H1 (cell line): ENCODE data around the gene EIF2B1. TPM values are rescaled to one million over a fixed set of nuclear protein-coding genes. Genes with fewer than 3 reads are reported as not detected.

Experiments
- CTCF ChIA-PET: fragments of 300-600 bp; sonication (Branson Sonifier 250); formaldehyde crosslinking; loops from one replicate; lab custom pipeline; 2021; ENCODE audit not compliant: partially characterized antibody; lab: Charles Lee
- POLR2A ChIA-PET: fragments of 300-600 bp; sonication (Branson Sonifier 250); formaldehyde crosslinking; loops from one replicate; lab custom pipeline; 2021; ENCODE audit warnings: inconsistent platforms; ENCODE audit not compliant: partially characterized antibody; lab: Charles Lee
- DNase-seq, 2 experiments: peaks; one replicate each; pipeline versions ENCODE4 v3.0.0 to v3.0.0-alpha.2; 2010 to 2022; ENCODE audit warnings: low spot score in 2 of 2, low read depth in 1 of 2, mixed read lengths in 1 of 2
- FAIRE-seq: peaks from 2 replicates; lab custom pipeline; 2011; peaks lifted over from hg19 to GRCh38; lab: Jason Lieb, UNC
- H2AFZ ChIP-seq: 2 replicates; pipeline ENCODE4 v1.8.1; 2012; ENCODE audit warnings: low read length, inconsistent platforms
- H2AK5ac ChIP-seq: 2 replicates; pipeline ENCODE4 v1.6.1; 2013; ENCODE audit warnings: low read depth, low read length
- H2BK120ac ChIP-seq: replicated peaks from 2 replicates; pipeline ENCODE3; 2013; ENCODE audit warnings: low read depth, low read length, inconsistent platforms
- H2BK12ac ChIP-seq: 2 replicates; pipeline ENCODE4 v1.6.1; 2013; ENCODE audit warnings: low read depth, low read length
- H2BK15ac ChIP-seq: 2 replicates; pipeline ENCODE4 v1.6.1; 2013; ENCODE audit warnings: low read length
- H2BK20ac ChIP-seq: 2 replicates; pipeline ENCODE4 v1.6.1; 2013; ENCODE audit warnings: low read length
- H2BK5ac ChIP-seq: 2 replicates; pipeline ENCODE4 v1.6.1; 2013; ENCODE audit warnings: low read depth, low read length
- H3K14ac ChIP-seq: 2 replicates; pipeline ENCODE4 v1.6.1; 2013; ENCODE audit warnings: inconsistent platforms; ENCODE audit not compliant: insufficient read length
- H3K18ac ChIP-seq: 2 replicates; pipeline ENCODE4 v1.6.1; 2013; ENCODE audit warnings: low read length; ENCODE audit errors: extremely low read depth
- H3K23ac ChIP-seq: 2 replicates; pipeline ENCODE4 v1.6.1; 2013; ENCODE audit warnings: inconsistent platforms; ENCODE audit not compliant: insufficient read length
- H3K23me2 ChIP-seq: 2 replicates; pipeline ENCODE4 v1.6.1; 2013; ENCODE audit warnings: low read depth, low read length
- H3K27ac ChIP-seq: 2 replicates; pipeline ENCODE4 v1.6.1; 2011; ENCODE audit warnings: low read depth, low read length, inconsistent platforms
- H3K27me3 ChIP-seq, 4 experiments: replicated peaks in 1 of 4; 1 replicate in 1 of 4; 2 replicates in 3 of 4; pipeline versions ENCODE4 v1.6.1 to v1.8.1; 2011 to 2013; ENCODE audit warnings: low read length in 3 of 4, mild to moderate bottlenecking in 3 of 4, inconsistent platforms in 2 of 4, mixed read lengths in 2 of 4, moderate library complexity in 1 of 4; ENCODE audit not compliant: control insufficient read depth in 3 of 4, insufficient read depth in 3 of 4; ENCODE audit errors: extremely low read depth in 1 of 4
- H3K36me3 ChIP-seq, 4 experiments: 2 replicates each; pipeline versions ENCODE4 v1.6.1 to v1.8.1; 2011 to 2013; ENCODE audit warnings: mild to moderate bottlenecking in 4 of 4, low read length in 3 of 4, moderate library complexity in 2 of 4, control low read depth in 1 of 4, inconsistent platforms in 1 of 4; ENCODE audit not compliant: insufficient read depth in 4 of 4, control insufficient read depth in 2 of 4
- H3K4ac ChIP-seq: replicated peaks from 2 replicates; pipeline ENCODE3; 2013; ENCODE audit warnings: low read length, low read depth, mixed read lengths, inconsistent platforms; ENCODE audit not compliant: insufficient read length
- H3K4me1 ChIP-seq, 4 experiments: replicated peaks in 1 of 4; 1 replicate in 1 of 4; 2 replicates in 3 of 4; pipeline versions ENCODE4 v1.6.1 to v1.8.1; 2011 to 2013; ENCODE audit warnings: low read length in 3 of 4, inconsistent platforms in 2 of 4, mixed read lengths in 1 of 4; ENCODE audit not compliant: insufficient read depth in 4 of 4, control insufficient read depth in 3 of 4
- H3K4me2 ChIP-seq, 2 experiments: 2 replicates each; pipeline versions ENCODE4 v1.6.1 to v1.8.1; 2011 to 2013; ENCODE audit warnings: low read depth in 2 of 2, low read length in 2 of 2, control low read depth in 1 of 2, inconsistent platforms in 1 of 2, mild to moderate bottlenecking in 1 of 2; ENCODE audit not compliant: insufficient read depth in 1 of 2
- H3K4me3 ChIP-seq, 4 experiments: fragments of 200-600, 300-600 bp in 1 of 4; sonication (generic), shearing (Covaris generic), sonication (Bioruptor Twin) in 1 of 4; 2 replicates each; pipeline versions ENCODE4 v1.5.1 to v1.8.1; 2011 to 2016; ENCODE audit warnings: low read length in 4 of 4, low read depth in 3 of 4, control low read depth in 2 of 4, inconsistent platforms in 2 of 4, mild to moderate bottlenecking in 2 of 4, mixed read lengths in 1 of 4, moderate library complexity in 1 of 4; ENCODE audit not compliant: insufficient read depth in 2 of 4; ENCODE audit errors: extremely low read depth in 1 of 4
- H3K56ac ChIP-seq: replicated peaks from 2 replicates; pipeline ENCODE3; 2013; ENCODE audit warnings: low read depth, mild to moderate bottlenecking, mixed read lengths, low read length, inconsistent platforms; ENCODE audit not compliant: insufficient read length
- H3K79me1 ChIP-seq: 2 replicates; pipeline ENCODE4 v1.6.1; 2013; ENCODE audit warnings: low read depth, low read length, control low read depth
- H3K79me2 ChIP-seq, 2 experiments: 2 replicates each; pipeline versions ENCODE4 v1.6.1 to v1.8.1; 2012 to 2013; ENCODE audit warnings: low read length in 2 of 2, mild to moderate bottlenecking in 2 of 2, inconsistent platforms in 1 of 2; ENCODE audit not compliant: insufficient read depth in 2 of 2, control insufficient read depth in 1 of 2
- H3K9ac ChIP-seq, 4 experiments: replicated peaks in 1 of 4; 1 replicate in 1 of 4; 2 replicates in 3 of 4; pipeline versions ENCODE4 v1.6.1 to v1.8.1; 2011 to 2013; ENCODE audit warnings: low read depth in 3 of 4, low read length in 3 of 4, control low read depth in 2 of 4, mild to moderate bottlenecking in 2 of 4, moderate library complexity in 2 of 4, inconsistent platforms in 1 of 4; ENCODE audit errors: extremely low read depth in 1 of 4
- H3K9me3 ChIP-seq, 2 experiments: 2 replicates each; pipeline versions ENCODE4 v1.6.1 to v1.8.1; 2012 to 2013; ENCODE audit warnings: mild to moderate bottlenecking in 2 of 2, moderate library complexity in 2 of 2, control low read depth in 1 of 2, inconsistent platforms in 1 of 2, low read depth in 1 of 2, low read length in 1 of 2, mixed read lengths in 1 of 2; ENCODE audit not compliant: insufficient read depth in 2 of 2
- H4K20me1 ChIP-seq, 2 experiments: replicated peaks in 1 of 2; 2 replicates each; pipeline versions ENCODE3 to v1.8.1; 2011 to 2013; ENCODE audit warnings: inconsistent platforms in 2 of 2, low read length in 2 of 2, mild to moderate bottlenecking in 1 of 2; ENCODE audit not compliant: insufficient read depth in 2 of 2, control insufficient read depth in 1 of 2
- H4K5ac ChIP-seq: 2 replicates; pipeline ENCODE4 v1.6.1; 2013; ENCODE audit warnings: low read length, low read depth, mixed read lengths, inconsistent platforms; ENCODE audit not compliant: insufficient read length
- H4K8ac ChIP-seq: 2 replicates; pipeline ENCODE4 v1.8.0; 2013; ENCODE audit warnings: mild to moderate bottlenecking, moderate library complexity, low read length, inconsistent platforms; ENCODE audit not compliant: insufficient read depth; ENCODE audit errors: extremely low read depth
- H4K91ac ChIP-seq: replicated peaks from 2 replicates; pipeline ENCODE3; 2013; ENCODE audit warnings: low read length, mixed read lengths, inconsistent platforms; ENCODE audit not compliant: insufficient read length
- BCL11A ChIP-seq, 2 experiments: IDR thresholded peaks; one replicate each; pipeline ENCODE4 v1.6.1; 2011; ENCODE audit warnings: low read depth in 2 of 2, low read length in 2 of 2, mild to moderate bottlenecking in 2 of 2
- CEBPB ChIP-seq: IDR thresholded peaks from 2 replicates; pipeline ENCODE4 v1.6.1; 2012; ENCODE audit warnings: low read depth, low read length
- HDAC2 ChIP-seq, 2 experiments: fragments of 300-600 bp in 1 of 2; sonication (generic) in 1 of 2; IDR thresholded peaks; 2 replicates each; pipeline ENCODE4 v1.6.1; 2011 to 2012; ENCODE audit warnings: low read depth in 2 of 2, low read length in 2 of 2, mild to moderate bottlenecking in 2 of 2, moderate library complexity in 2 of 2, borderline replicate concordance in 1 of 2, inconsistent platforms in 1 of 2
- HDAC6 ChIP-seq: IDR thresholded peaks from one replicate; pipeline ENCODE4 v1.7.1; 2012; ENCODE audit warnings: low read depth, mild to moderate bottlenecking, inconsistent platforms, low read length, moderate library complexity
- POLR2AphosphoS5 ChIP-seq: IDR thresholded peaks from 2 replicates; pipeline ENCODE4 v1.6.1; 2011; ENCODE audit warnings: low read depth, low read length
- SIN3A ChIP-seq, 2 experiments: IDR thresholded peaks in 1 of 2; conservative IDR thresholded peaks in 1 of 2; 2 replicates each; pipeline ENCODE4 v1.6.1; 2011 to 2012; ENCODE audit warnings: low read length in 2 of 2, improper control_type of control experiment in 1 of 2, low read depth in 1 of 2, mild to moderate bottlenecking in 1 of 2
- SP4 ChIP-seq: IDR thresholded peaks from 2 replicates; pipeline ENCODE4 v1.6.1; 2012; ENCODE audit warnings: low read length, inconsistent platforms
- TBP ChIP-seq: IDR thresholded peaks from 2 replicates; pipeline ENCODE4 v1.6.1; 2011; ENCODE audit warnings: low read depth, low read length, improper control_type of control experiment
- TEAD4 ChIP-seq: IDR thresholded peaks from 2 replicates; pipeline ENCODE4 v1.6.1; 2012; ENCODE audit warnings: low read depth, low read length, inconsistent platforms, mixed read lengths
- WGBS, 2 experiments: shearing (Covaris generic) in 1 of 2; methylation state at CpG; one replicate each; pipeline versions ENCODE4 v1.1.6 to v1.1.7; 2013 to 2015; ENCODE audit warnings: low lambda C conversion rate in 2 of 2, mixed read lengths in 2 of 2, inconsistent platforms in 1 of 2, low coverage in 1 of 2, missing lambda C conversion rate in 1 of 2; ENCODE audit not compliant: insufficient replicate concordance in 2 of 2, insufficient coverage in 1 of 2, insufficient read length in 1 of 2; ENCODE audit errors: extremely low coverage in 1 of 2, missing lambda C conversion rate in 1 of 2; 5-methylcytosine and 5-hydroxymethylcytosine counted together
- polyA plus RNA-seq, 7 experiments: library from polyadenylated mRNA; depleted of rRNA in 3 of 7; stranded (reverse) in 5 of 7; unstranded in 2 of 7; fragments of >200 nt in 5 of 7; fragments of 200-250 nt in 2 of 7; gene quantifications; 1 replicate in 5 of 7; 2 replicates in 1 of 7; 4 replicates in 1 of 7; pipeline versions ENCODE4 v1.2.1 to v1.2.3, GENCODE V29; 2011 to 2013; ENCODE audit warnings: missing spikeins in 2 of 7, mixed read lengths in 2 of 7
- total RNA-seq: library from RNA; stranded (reverse); fragmentation: NEBNext Ultra II Directional; extraction: Animal tissue kit (Norgen Biotek cat#: 25700); gene quantifications from 2 replicates; pipeline ENCODE4 v1.2.1, GENCODE V29; 2021
- TF ChIP-seq, protein P1 (sequence below): IDR thresholded peaks from 2 replicates; pipeline ENCODE4 v1.6.1; 2012; ENCODE audit warnings: inconsistent platforms
- TF ChIP-seq, protein P2 (sequence below), 3 experiments: IDR thresholded peaks; 1 replicate in 2 of 3; 2 replicates in 1 of 3; pipeline versions ENCODE4 v1.5.1 to v1.6.1; 2011; ENCODE audit warnings: low read length in 3 of 3, mild to moderate bottlenecking in 3 of 3, inconsistent platforms in 2 of 3, low read depth in 1 of 3, moderate library complexity in 1 of 3; ENCODE audit not compliant: insufficient read depth in 1 of 3; ENCODE audit errors: control extremely low read depth in 1 of 3

EIF2B1 gene
- total and polyA plus RNA-seq, 2 of the 8 experiments (the other 6 are each of a cell fraction or from before 2014, with no cell fraction given), result 24.9 to 49.9 TPM

DNA sequence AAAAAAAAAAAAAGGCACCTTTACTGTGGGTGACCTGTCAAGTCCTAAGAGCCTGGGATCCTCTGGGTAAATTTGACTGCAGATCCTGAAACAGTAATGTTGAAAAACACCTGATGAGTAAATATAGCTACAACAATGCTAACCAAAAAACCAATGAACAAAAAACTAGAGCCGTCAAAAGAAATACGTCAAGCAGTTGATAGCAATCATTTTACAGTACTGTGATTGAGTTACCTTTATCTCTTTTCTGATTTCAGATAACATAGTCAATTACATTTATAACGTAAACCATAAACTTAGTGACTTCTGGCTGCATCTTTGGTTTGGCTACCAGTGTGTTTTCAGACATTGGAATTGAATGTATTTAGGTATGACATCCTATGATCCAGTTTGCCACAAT, 55.2 kb downstream of the EIF2B1 start:
- no peak overlapping the region for H3K23ac ChIP-seq
- H2AFZ ChIP-seq, result no peak overlapping the region
- no peak overlapping the region for H2BK5ac ChIP-seq
- peaks cover 0 to 8% of the 10 kb centered on the region in 2 experiments; a peak in 1 of 4 replicates for H3K79me2 ChIP-seq
- H3K79me1 ChIP-seq, result no peaks in the 10 kb centered on the region; the same call in none of the 2 replicates
- no peak overlapping the region for H3K27ac ChIP-seq
- H2BK20ac ChIP-seq, result no peak overlapping the region
- no peak overlapping the region for H2BK120ac ChIP-seq
- H3K4ac ChIP-seq, result no peak overlapping the region
- WGBS, 2 experiments, result 90% methylated on average over 3 of the region's 3 CpGs; no CpG with 5 or more reads in 1 of the 2 experiments
- H2BK12ac ChIP-seq, result no peak overlapping the region
- no peak overlapping the region for H3K4me2 ChIP-seq
- no peak overlapping the region for H4K8ac ChIP-seq
- no peak overlapping the region for H2AK5ac ChIP-seq
- H4K20me1 ChIP-seq, result no peaks in the 10 kb centered on the region
- no peaks in the 10 kb centered on the region for H3K27me3 ChIP-seq
- H3K4me1 ChIP-seq, result peaks cover 0 to 2% (median 0%) of the 10 kb centered on the region in 4 experiments; a peak in 1 of 7 replicates
- H3K23me2 ChIP-seq, result no peaks in the 10 kb centered on the region; the same call in 1 of the 2 replicates
- H3K9ac ChIP-seq, result no peak overlapping the region
- H3K14ac ChIP-seq, result no peak overlapping the region
- no peak overlapping the region for H3K56ac ChIP-seq
- POLR2A ChIA-PET, result no interaction called here
- CTCF ChIA-PET, result interaction anchor here (0.6 kb wide), 2 partner anchors 141 to 309 kb away, joined by 3 read pairs; no protein-coding TSS in a partner anchor
- no peak overlapping the region for H4K5ac ChIP-seq
- H3K4me3 ChIP-seq, result no peak overlapping the region
- no peak overlapping the region for H4K91ac ChIP-seq
- no peak overlapping the region for H3K18ac ChIP-seq
- H2BK15ac ChIP-seq, result no peak overlapping the region
- FAIRE-seq, result no peak
- no peak for DNase-seq
- no peaks in the 10 kb centered on the region for H3K36me3 ChIP-seq
- H3K9me3 ChIP-seq, result peaks cover 0 to 2% of the 10 kb centered on the region in 2 experiments; a peak in 1 of 4 replicates
- TF ChIP-seq POLR2AphosphoS5 (no peak), SIN3A (conservative IDR thresholded peaks at IDR 0.05 in 1 of 2, IDR thresholded peaks at IDR 0.05 in 1 of 2; ENCODE audit: low read depth in 1 of 2, low read length in 2 of 2) (no peak), CEBPB (no peak), HDAC6 (no peak), TEAD4 (no peak), HDAC2 (IDR thresholded peaks at IDR 0.05; ENCODE audit: borderline replicate concordance in 1 of 2, low read depth in 2 of 2, low read length in 2 of 2) (no peak), BCL11A (IDR thresholded peaks at IDR 0.05; ENCODE audit: low read depth in 2 of 2, low read length in 2 of 2) (no peak), SP4 (no peak), TBP (no peak)
- TF ChIP-seq, protein P1, sequence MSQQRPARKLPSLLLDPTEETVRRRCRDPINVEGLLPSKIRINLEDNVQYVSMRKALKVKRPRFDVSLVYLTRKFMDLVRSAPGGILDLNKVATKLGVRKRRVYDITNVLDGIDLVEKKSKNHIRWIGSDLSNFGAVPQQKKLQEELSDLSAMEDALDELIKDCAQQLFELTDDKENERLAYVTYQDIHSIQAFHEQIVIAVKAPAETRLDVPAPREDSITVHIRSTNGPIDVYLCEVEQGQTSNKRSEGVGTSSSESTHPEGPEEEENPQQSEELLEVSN, result no peak
- TF ChIP-seq, protein P2, sequence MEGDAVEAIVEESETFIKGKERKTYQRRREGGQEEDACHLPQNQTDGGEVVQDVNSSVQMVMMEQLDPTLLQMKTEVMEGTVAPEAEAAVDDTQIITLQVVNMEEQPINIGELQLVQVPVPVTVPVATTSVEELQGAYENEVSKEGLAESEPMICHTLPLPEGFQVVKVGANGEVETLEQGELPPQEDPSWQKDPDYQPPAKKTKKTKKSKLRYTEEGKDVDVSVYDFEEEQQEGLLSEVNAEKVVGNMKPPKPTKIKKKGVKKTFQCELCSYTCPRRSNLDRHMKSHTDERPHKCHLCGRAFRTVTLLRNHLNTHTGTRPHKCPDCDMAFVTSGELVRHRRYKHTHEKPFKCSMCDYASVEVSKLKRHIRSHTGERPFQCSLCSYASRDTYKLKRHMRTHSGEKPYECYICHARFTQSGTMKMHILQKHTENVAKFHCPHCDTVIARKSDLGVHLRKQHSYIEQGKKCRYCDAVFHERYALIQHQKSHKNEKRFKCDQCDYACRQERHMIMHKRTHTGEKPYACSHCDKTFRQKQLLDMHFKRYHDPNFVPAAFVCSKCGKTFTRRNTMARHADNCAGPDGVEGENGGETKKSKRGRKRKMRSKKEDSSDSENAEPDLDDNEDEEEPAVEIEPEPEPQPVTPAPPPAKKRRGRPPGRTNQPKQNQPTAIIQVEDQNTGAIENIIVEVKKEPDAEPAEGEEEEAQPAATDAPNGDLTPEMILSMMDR (IDR thresholded peaks at IDR 0.05; ENCODE audit: control extremely low read depth in 1 of 3, insufficient read depth in 1 of 3, low read depth in 1 of 3, low read length in 3 of 3), result no peak
